ENCODE results near the gene HMGB4. TPM values are rescaled to one million over a fixed set of nuclear protein-coding genes. Genes with fewer than 3 reads are reported as not detected.

Gene HMGB4
- total and polyA plus RNA-seq, 2 of the 4 experiments (the other 2 are of a cell fraction): not detected

GRCh38 chr1:33826711-33827110, 37.2 kb upstream of the HMGB4 start:
- BruUV-seq (replicated peaks): no TSS peak
- Histone ChIP-seq H3K56ac (ENCODE audit: extremely low read depth, insufficient read depth, low read length) (no peak overlapping the region), H2BK5ac (ENCODE audit: low read depth, low read length, poor library complexity, severe bottlenecking) (no peak overlapping the region), H3K14ac (replicated peaks; ENCODE audit: low read depth, low read length) (no peak overlapping the region), H3K4me1 (ENCODE audit: control insufficient read depth, insufficient read depth, low read length) (no peaks in the 10 kb centered on the region), H3K4ac (ENCODE audit: low read depth, low read length) (no peak overlapping the region), H3K9me3 (ENCODE audit: control insufficient read depth, insufficient read depth, low read length) (peaks cover 36% of the 10 kb centered on the region), H4K20me1 (ENCODE audit: insufficient read depth, low read length) (no peaks in the 10 kb centered on the region), H3K9ac (ENCODE audit: low read depth, low read length) (no peak overlapping the region), H2BK120ac (ENCODE audit: low read depth, low read length) (no peak overlapping the region), H3K27ac (ENCODE audit: insufficient read depth, low read length) (no peak overlapping the region), H3K4me3 (ENCODE audit: insufficient read depth, low read depth, low read length) (no peak overlapping the region), H3K79me1 (ENCODE audit: low read depth in 1 of 2, low read length in 2 of 2) (no peaks in the 10 kb centered on the region), H3K4me2 (ENCODE audit: low read depth, low read length) (no peak overlapping the region), H2BK20ac (ENCODE audit: low read depth, low read length) (no peak overlapping the region), H4K8ac (ENCODE audit: low read depth in 2 of 2, low read length in 2 of 2) (no peak overlapping the region), H4K91ac (ENCODE audit: insufficient read depth, low read depth, low read length) (no peak overlapping the region), H3K23ac (ENCODE audit: low read depth, low read length) (no peak overlapping the region), H2AK5ac (ENCODE audit: low read depth, low read length) (no peak overlapping the region), H3K36me3 (ENCODE audit: control insufficient read depth, insufficient read depth, low read length) (no peaks in the 10 kb centered on the region), H2AK9ac (replicated peaks; ENCODE audit: low read depth, low read length, poor library complexity) (no peak overlapping the region), H2AFZ (replicated peaks; ENCODE audit: low read length, poor library complexity) (no peak overlapping the region), H4K5ac (ENCODE audit: low read depth, low read length) (no peak overlapping the region), H3K27me3 (ENCODE audit: control insufficient read depth, insufficient read depth, low read length) (no peaks in the 10 kb centered on the region), H3K9me1 (ENCODE audit: insufficient read depth, low read length) (no peaks in the 10 kb centered on the region), H3K18ac (ENCODE audit: low read depth, low read length) (no peak overlapping the region), H2BK15ac (ENCODE audit: low read depth, low read length) (no peak overlapping the region)
- WGBS, 2 experiments (ENCODE audit: extremely low coverage in 2 of 2, insufficient read length in 1 of 2): 30% methylated on average over 4 of the region's 5 CpGs; no CpG with 5 or more reads in 1 of the 2 experiments
- ChIA-PET CTCF (no interaction called here), POLR2A (ENCODE audit: unreplicated experiment) (no interaction called here)
- TF ChIP-seq MAFK (IDR thresholded peaks at IDR 0.05; ENCODE audit: low read depth, low read length) (no peak), CTCF (conservative IDR thresholded peaks at IDR 0.05; ENCODE audit: low read depth, low read length) (no peak), SMC3 (IDR thresholded peaks at IDR 0.05; ENCODE audit: low read depth, low read length) (no peak), BHLHE40 (IDR thresholded peaks at IDR 0.05; ENCODE audit: low read depth, low read length) (no peak), RAD21 (IDR thresholded peaks at IDR 0.05; ENCODE audit: low read length) (no peak), FOS (IDR thresholded peaks at IDR 0.05; ENCODE audit: low read depth, low read length) (no peak), MXI1 (IDR thresholded peaks at IDR 0.05; ENCODE audit: borderline replicate concordance, low read depth, low read length) (no peak), NFE2L2 (IDR thresholded peaks at IDR 0.05; ENCODE audit: low read depth, low read length) (no peak), RFX5 (IDR thresholded peaks at IDR 0.05; ENCODE audit: low read depth, low read length) (no peak), POLR2A (IDR thresholded peaks at IDR 0.05; ENCODE audit: low read depth, low read length) (no peak), RCOR1 (IDR thresholded peaks at IDR 0.05; ENCODE audit: insufficient replicate concordance, low read length) (no peak), ELK1 (IDR thresholded peaks at IDR 0.05; ENCODE audit: borderline replicate concordance, low read depth, low read length) (no peak), MAZ (IDR thresholded peaks at IDR 0.05; ENCODE audit: borderline replicate concordance, low read depth, low read length) (no peak), CHD1 (IDR thresholded peaks at IDR 0.05; ENCODE audit: low read depth, low read length) (no peak), CEBPB (IDR thresholded peaks at IDR 0.05; ENCODE audit: low read depth, low read length) (no peak)
- TF ChIP-seq, protein P1, sequence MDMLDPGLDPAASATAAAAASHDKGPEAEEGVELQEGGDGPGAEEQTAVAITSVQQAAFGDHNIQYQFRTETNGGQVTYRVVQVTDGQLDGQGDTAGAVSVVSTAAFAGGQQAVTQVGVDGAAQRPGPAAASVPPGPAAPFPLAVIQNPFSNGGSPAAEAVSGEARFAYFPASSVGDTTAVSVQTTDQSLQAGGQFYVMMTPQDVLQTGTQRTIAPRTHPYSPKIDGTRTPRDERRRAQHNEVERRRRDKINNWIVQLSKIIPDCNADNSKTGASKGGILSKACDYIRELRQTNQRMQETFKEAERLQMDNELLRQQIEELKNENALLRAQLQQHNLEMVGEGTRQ (IDR thresholded peaks at IDR 0.05; ENCODE audit: low read depth, low read length): no peak
- no peak for ATAC-seq (ENCODE audit: low read depth)
- no peak for DNase-seq
- in situ Hi-C loops (cut with MboI; ENCODE audit: low sequenced_read_pairs) (no loop called here), intact Hi-C loops (cut with micrococcal nuclease) (no loop called here), dilution Hi-C loops (cut with HindIII; ENCODE audit: low sequenced_read_pairs, unreplicated experiment) (no loop called here)
